Neutrophil (primary cell): ENCODE data around the gene TTLL5.

Source experiments
- H3K27ac ChIP-seq: fragments of 200-600 bp; sonication (generic); 2 replicates; pipeline ENCODE4 v1.5.1; 2016; ENCODE audit warnings: mild to moderate bottlenecking, moderate library complexity
- H3K27me3 ChIP-seq: fragments of 200-600 bp; sonication (generic); 2 replicates; pipeline ENCODE4 v1.6.0; 2016; ENCODE audit warnings: mild to moderate bottlenecking
- H3K36me3 ChIP-seq: fragments of 200-600 bp; sonication (generic); 2 replicates; pipeline ENCODE4 v1.5.1; 2017
- H3K4me1 ChIP-seq, 2 experiments: fragments of 200-600 bp in 1 of 2; sonication (generic) in 1 of 2; 1 replicate in 1 of 2; 2 replicates in 1 of 2; pipeline versions ENCODE4 v1.5.1 to v1.6.1; 2013 to 2016; ENCODE audit warnings: low read depth in 1 of 2, low read length in 1 of 2, mild to moderate bottlenecking in 1 of 2, moderate library complexity in 1 of 2; ENCODE audit not compliant: control insufficient read depth in 1 of 2, insufficient read depth in 1 of 2
- H3K4me3 ChIP-seq, 2 experiments: fragments of 200-600 bp in 1 of 2; sonication (generic) in 1 of 2; 1 replicate in 1 of 2; 2 replicates in 1 of 2; pipeline ENCODE4 v1.5.1; 2013 to 2016; ENCODE audit warnings: low read depth in 1 of 2, low read length in 1 of 2, mild to moderate bottlenecking in 1 of 2, moderate library complexity in 1 of 2
- H3K9me3 ChIP-seq: fragments of 200-600 bp; sonication (generic); 2 replicates; pipeline ENCODE4 v1.5.1; 2016
- CTCF ChIP-seq: fragments of 200-600 bp; sonication (generic); IDR thresholded peaks from 2 replicates; pipeline ENCODE4 v1.5.1; 2016; ENCODE audit warnings: antibody characterized with exemption

The TTLL5 gene

GRCh38 chr14:75811136-75811829 lies 150.2 kb downstream of the TTLL5 start:
- Histone ChIP-seq H3K27me3 (no peaks in the 10 kb centered on the region), H3K27ac (no peak overlapping the region), H3K36me3 (no peaks in the 10 kb centered on the region), H3K4me1 (no peaks in the 10 kb centered on the region), H3K4me3 (no peak overlapping the region), H3K9me3 (no peaks in the 10 kb centered on the region)
- TF ChIP-seq CTCF, result no peak

- Histone ChIP-seq H3K27me3 (no peaks in the 10 kb centered on the region), H3K9me3 (no peaks in the 10 kb centered on the region), H3K4me1 (no peaks in the 10 kb centered on the region), H3K36me3 (no peaks in the 10 kb centered on the region), H3K27ac (no peak overlapping the region), H3K4me3 (no peak overlapping the region)
- no peak for TF ChIP-seq CTCF
Measured at GRCh38 chr14:75811872-75812499, 150.9 kb downstream of the TTLL5 start.

- H3K9me3 ChIP-seq, result no peaks in the 10 kb centered on the region
- H3K27ac ChIP-seq, result no peak overlapping the region
- no peaks in the 10 kb centered on the region for H3K4me1 ChIP-seq
- no peaks in the 10 kb centered on the region for H3K36me3 ChIP-seq
- no peak overlapping the region for H3K4me3 ChIP-seq
- no peak for TF ChIP-seq CTCF
- H3K27me3 ChIP-seq, result no peaks in the 10 kb centered on the region
Measured at GRCh38 chr14:75812622-75813021, 151.6 kb downstream of the TTLL5 start.

GRCh38 chr14:75820761-75821160 lies 159.7 kb downstream of the TTLL5 start:
- Histone ChIP-seq H3K4me3 (peak overlapping the region in 1 of 2 experiments; percentile 19), H3K27me3 (no peaks in the 10 kb centered on the region), H3K9me3 (no peaks in the 10 kb centered on the region), H3K36me3 (no peaks in the 10 kb centered on the region), H3K4me1 (peaks cover 10 to 14% of the 10 kb centered on the region in 2 experiments), H3K27ac (peak overlapping the region; percentile 7)
- TF ChIP-seq CTCF, result no peak

GRCh38 chr14:75821831-75822521 lies 160.9 kb downstream of the TTLL5 start:
- no peaks in the 10 kb centered on the region for H3K9me3 ChIP-seq
- H3K27ac ChIP-seq, result no peak overlapping the region
- H3K4me3 ChIP-seq, result no peak overlapping the region
- H3K4me1 ChIP-seq, result peaks cover 10 to 14% of the 10 kb centered on the region in 2 experiments
- H3K27me3 ChIP-seq, result no peaks in the 10 kb centered on the region
- TF ChIP-seq CTCF, result no peak
- no peaks in the 10 kb centered on the region for H3K36me3 ChIP-seq
